Cerebellar nuclear complex (tissue), 1 donor: Measurements from ENCODE around the gene PITHD1.
"Not testable (repeated sequence)": the region's sequence is repeated elsewhere in the genome, so short reads cannot be mapped to it uniquely, and the experiment has no call there.

Experiments used
- DNase-seq, 2 experiments: peaks; one replicate each; lab custom pipeline; 2025; lab: John Stamatoyannopoulos, UW

Gene PITHD1

GRCh38 chr1:23774174-23774880 lies 3.9 kb upstream of the PITHD1 start:
- no peak for DNase-seq

- DNase-seq, result no peak
Measured at GRCh38 chr1:23776217-23776616, 2.0 kb upstream of the PITHD1 start.

GRCh38 chr1:23779826-23780371 lies 1.7 kb downstream of the PITHD1 start:
- no peak for DNase-seq

- not testable (repeated sequence) for DNase-seq
Measured at GRCh38 chr1:23783141-23783540, 4.9 kb downstream of the PITHD1 start.

GRCh38 chr1:23784846-23785245 lies 6.6 kb downstream of the PITHD1 start:
- DNase-seq, result no peak

- no peak for DNase-seq
Measured at GRCh38 chr1:23787701-23788100, 9.5 kb downstream of the PITHD1 start.

- no peak for DNase-seq
Measured at GRCh38 chr1:23788695-23789094, 10.5 kb downstream of the PITHD1 start.

- peak in 1 of 2 experiments; percentile 67 for DNase-seq
Measured at GRCh38 chr1:23790696-23791515, 12.7 kb downstream of the PITHD1 start, which contains the start of gene LYPLA2. Gene LYPLA2, plus strand, starts transcription at chr1:23791145. Its CDS starts 1,538 bp downstream, at chr1:23792683.

GRCh38 chr1:23791516-23792047 lies 13.4 kb downstream of the PITHD1 start:
- no peak for DNase-seq

- no peak for DNase-seq
Measured at GRCh38 chr1:23792151-23792945, 14.1 kb downstream of the PITHD1 start.

- DNase-seq, result no peak
Measured at GRCh38 chr1:23793018-23793781, 15.0 kb downstream of the PITHD1 start.

- DNase-seq, result no peak
Measured at GRCh38 chr1:23793861-23794731, 15.9 kb downstream of the PITHD1 start.

GRCh38 chr1:23794732-23795182 lies 16.5 kb downstream of the PITHD1 start:
- DNase-seq, result not testable (repeated sequence)

- DNase-seq, result no peak
Measured at GRCh38 chr1:23795676-23796465, 17.7 kb downstream of the PITHD1 start.

GRCh38 chr1:23796466-23797271 lies 18.5 kb downstream of the PITHD1 start:
- no peak for DNase-seq

- DNase-seq, result no peak
Measured at GRCh38 chr1:23797478-23798448, 19.5 kb downstream of the PITHD1 start.

- DNase-seq, result no peak
Measured at GRCh38 chr1:23798662-23799142, 20.5 kb downstream of the PITHD1 start.
